K562 (cell line): ENCODE results near the gene HLF.

ENCODE experiments used
- BDP1 ChIP-seq: IDR thresholded peaks from 3 replicates; pipeline ENCODE4 v1.6.1; 2011; ENCODE audit not compliant: insufficient read length, insufficient read depth
- CTCF ChIP-seq, 3 experiments: IDR thresholded peaks in 2 of 3; conservative IDR thresholded peaks in 1 of 3; 2 replicates each; pipeline ENCODE4 v1.5.1; 2011 to 2012; ENCODE audit warnings: low read length in 3 of 3, mild to moderate bottlenecking in 3 of 3, control low read depth in 2 of 3, improper control_type of control experiment in 1 of 3, inconsistent platforms in 1 of 3, low read depth in 1 of 3, mixed read lengths in 1 of 3, moderate library complexity in 1 of 3; ENCODE audit not compliant: insufficient read depth in 2 of 3
- ILF3 ChIP-seq: fragments of 450-650 bp; IDR thresholded peaks from 2 replicates; pipeline ENCODE4 v1.6.1; 2018; ENCODE audit warnings: antibody characterized with exemption, mild to moderate bottlenecking, moderate library complexity, borderline replicate concordance
- KLF16 ChIP-seq: IDR thresholded peaks from 2 replicates; pipeline ENCODE4 v1.6.1; 2016; ENCODE audit warnings: antibody characterized with exemption
- SOX6 ChIP-seq: fragments of 450-650 bp; IDR thresholded peaks from 2 replicates; pipeline ENCODE4 v1.6.1; 2014; ENCODE audit warnings: mild to moderate bottlenecking
- YY1 ChIP-seq, 3 experiments: IDR thresholded peaks; 2 replicates each; pipeline ENCODE4 v1.6.1; 2011; ENCODE audit warnings: low read length in 2 of 3, mild to moderate bottlenecking in 2 of 3, moderate library complexity in 2 of 3, borderline replicate concordance in 1 of 3, control low read depth in 1 of 3, low read depth in 1 of 3; ENCODE audit not compliant: insufficient read depth in 3 of 3, insufficient replicate concordance in 2 of 3, control insufficient read depth in 1 of 3, insufficient read length in 1 of 3; ENCODE audit errors: extremely low read depth in 1 of 3
- ZFP30 ChIP-seq: fragments of 250-450 bp; sonication (Bioruptor Pico); IDR thresholded peaks from 2 replicates; pipeline ENCODE4 v1.8.0; 2022; ENCODE audit warnings: moderate library complexity, mild to moderate bottlenecking, inconsistent platforms, borderline replicate concordance

GRCh38 chr17:55299162-55299838 is 34.5 kb downstream of the HLF start:
- TF ChIP-seq CTCF (IDR thresholded peaks at IDR 0.05 in 2 of 3, conservative IDR thresholded peaks at IDR 0.05 in 1 of 3; ENCODE audit: insufficient read depth in 2 of 3, low read depth in 1 of 3, low read length in 3 of 3) (no peak), KLF16 (no peak), ZFP30 (no peak), BDP1 (no peak), ILF3 (no peak), YY1 (IDR thresholded peaks at IDR 0.05; ENCODE audit: borderline replicate concordance in 1 of 3, control insufficient read depth in 1 of 3, extremely low read depth in 1 of 3, insufficient read depth in 3 of 3, insufficient read length in 1 of 3, insufficient replicate concordance in 2 of 3, low read depth in 1 of 3, low read length in 2 of 3) (no peak), SOX6 (no peak)
